Astrocyte of the spinal cord (primary cell): ENCODE measurements around the gene PDXP.

Experiments
- DNase-seq: peaks from one replicate; pipeline ENCODE4 v3.0.0; 2011; ENCODE audit warnings: low read depth, low spot score
- H3K4me3 ChIP-seq: 2 replicates; pipeline ENCODE4 v1.5.1; 2011; ENCODE audit warnings: low read depth, mild to moderate bottlenecking, low read length, moderate library complexity
- in situ Hi-C: cut with HindIII; loops from 2 replicates; pipeline ENCODE4 v1.10.0; 2017; ENCODE audit warnings: low sequenced_read_pairs
- TF ChIP-seq, protein P1 (sequence below): IDR thresholded peaks from 2 replicates; pipeline ENCODE4 v1.5.1; 2012; ENCODE audit warnings: low read depth, mild to moderate bottlenecking, low read length, inconsistent platforms

Gene PDXP

DNA sequence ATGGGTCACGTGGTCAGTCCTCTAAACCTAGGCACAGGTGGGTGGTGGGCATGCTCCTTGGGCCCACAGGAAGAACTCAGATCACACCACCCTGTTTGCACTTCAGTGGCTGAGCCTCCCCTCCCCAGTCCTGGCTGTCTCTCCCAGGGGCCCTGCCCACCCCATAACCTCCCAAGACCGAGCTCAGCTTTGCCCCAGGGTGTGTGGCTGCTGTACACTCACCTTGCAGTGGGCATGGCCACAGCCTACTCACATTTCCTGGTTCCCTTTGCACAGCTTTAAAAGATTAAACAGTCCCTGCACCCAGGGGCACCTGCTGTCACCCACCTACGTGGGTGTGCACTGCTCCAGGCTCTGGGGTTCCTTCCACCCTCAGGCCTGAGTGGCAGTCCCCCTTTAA lies 52.2 kb downstream of the PDXP start:
- no peak for DNase-seq
- in situ Hi-C loops, result no loop called here

DNA sequence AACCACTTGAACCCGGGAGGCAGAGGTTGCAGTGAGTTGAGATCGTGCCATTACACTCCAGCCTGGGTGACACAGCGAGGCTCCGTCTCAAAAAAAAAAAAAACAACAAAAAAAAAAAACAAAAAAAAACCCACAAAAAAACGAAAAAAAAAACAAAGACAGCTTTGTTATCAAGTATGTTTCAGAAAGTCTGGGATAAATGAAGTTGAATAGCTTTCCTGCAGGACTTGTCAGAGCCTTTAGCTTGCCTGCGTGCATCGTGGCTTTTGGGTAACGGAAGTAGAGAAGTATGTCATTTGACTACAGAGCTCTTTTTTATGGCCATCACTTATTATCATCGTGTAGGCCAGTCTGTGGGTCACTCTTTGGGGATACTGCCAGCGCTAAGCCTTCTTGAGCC lies 53.0 kb downstream of the PDXP start:
- no peak overlapping the region for H3K4me3 ChIP-seq
- DNase-seq, result no peak
- TF ChIP-seq, protein P1, sequence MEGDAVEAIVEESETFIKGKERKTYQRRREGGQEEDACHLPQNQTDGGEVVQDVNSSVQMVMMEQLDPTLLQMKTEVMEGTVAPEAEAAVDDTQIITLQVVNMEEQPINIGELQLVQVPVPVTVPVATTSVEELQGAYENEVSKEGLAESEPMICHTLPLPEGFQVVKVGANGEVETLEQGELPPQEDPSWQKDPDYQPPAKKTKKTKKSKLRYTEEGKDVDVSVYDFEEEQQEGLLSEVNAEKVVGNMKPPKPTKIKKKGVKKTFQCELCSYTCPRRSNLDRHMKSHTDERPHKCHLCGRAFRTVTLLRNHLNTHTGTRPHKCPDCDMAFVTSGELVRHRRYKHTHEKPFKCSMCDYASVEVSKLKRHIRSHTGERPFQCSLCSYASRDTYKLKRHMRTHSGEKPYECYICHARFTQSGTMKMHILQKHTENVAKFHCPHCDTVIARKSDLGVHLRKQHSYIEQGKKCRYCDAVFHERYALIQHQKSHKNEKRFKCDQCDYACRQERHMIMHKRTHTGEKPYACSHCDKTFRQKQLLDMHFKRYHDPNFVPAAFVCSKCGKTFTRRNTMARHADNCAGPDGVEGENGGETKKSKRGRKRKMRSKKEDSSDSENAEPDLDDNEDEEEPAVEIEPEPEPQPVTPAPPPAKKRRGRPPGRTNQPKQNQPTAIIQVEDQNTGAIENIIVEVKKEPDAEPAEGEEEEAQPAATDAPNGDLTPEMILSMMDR, result no peak
- in situ Hi-C loops, result no loop called here

More for the DNA sequence above, 52.2 kb downstream of the PDXP start:
- TF ChIP-seq, protein P1, result no peak
- no peak overlapping the region for H3K4me3 ChIP-seq

DNA sequence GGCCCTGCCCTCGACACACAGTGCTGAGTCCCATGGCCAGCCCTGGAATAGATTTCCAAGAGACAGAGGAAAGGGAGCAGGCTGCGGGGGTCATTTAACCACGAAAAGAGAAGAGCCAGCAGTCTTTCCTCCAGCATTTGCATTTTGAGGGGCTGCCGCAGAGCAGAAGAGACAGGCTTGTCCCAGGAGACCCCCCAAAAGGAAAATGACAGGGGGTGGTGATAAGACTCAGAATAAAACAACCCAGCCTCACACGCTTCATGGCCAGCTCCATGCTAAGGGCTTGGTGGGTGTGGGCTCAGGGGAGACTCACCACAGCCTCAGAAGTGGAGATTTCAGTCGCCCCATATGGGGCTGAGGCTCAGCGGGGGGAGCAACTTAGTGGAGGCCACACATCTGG lies 55.2 kb downstream of the PDXP start:
- no peak overlapping the region for H3K4me3 ChIP-seq
- in situ Hi-C loops, result no loop called here
- TF ChIP-seq, protein P1, result no peak
- no peak for DNase-seq

DNA sequence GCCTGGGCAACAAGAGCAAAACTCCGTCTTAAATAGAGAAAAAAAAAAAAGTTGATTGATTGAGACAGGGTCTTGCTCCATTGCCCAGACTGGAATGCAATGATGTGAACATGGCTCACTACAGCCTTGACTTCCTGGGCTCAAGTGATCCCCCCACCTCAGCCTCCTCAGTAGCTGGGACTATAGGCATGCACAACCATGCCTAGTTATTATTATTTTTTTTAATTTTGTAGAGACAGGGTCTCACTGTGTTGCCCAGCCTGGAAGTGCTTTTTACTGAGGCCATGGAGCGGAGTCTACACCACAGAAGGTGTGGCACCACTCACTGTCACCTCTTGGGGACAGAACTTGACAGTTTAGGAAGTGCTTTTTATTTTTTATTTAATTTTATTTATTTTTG lies 56.1 kb downstream of the PDXP start:
- TF ChIP-seq, protein P1, result no peak
- no peak overlapping the region for H3K4me3 ChIP-seq
- DNase-seq, result no peak
- in situ Hi-C loops, result no loop called here

DNA sequence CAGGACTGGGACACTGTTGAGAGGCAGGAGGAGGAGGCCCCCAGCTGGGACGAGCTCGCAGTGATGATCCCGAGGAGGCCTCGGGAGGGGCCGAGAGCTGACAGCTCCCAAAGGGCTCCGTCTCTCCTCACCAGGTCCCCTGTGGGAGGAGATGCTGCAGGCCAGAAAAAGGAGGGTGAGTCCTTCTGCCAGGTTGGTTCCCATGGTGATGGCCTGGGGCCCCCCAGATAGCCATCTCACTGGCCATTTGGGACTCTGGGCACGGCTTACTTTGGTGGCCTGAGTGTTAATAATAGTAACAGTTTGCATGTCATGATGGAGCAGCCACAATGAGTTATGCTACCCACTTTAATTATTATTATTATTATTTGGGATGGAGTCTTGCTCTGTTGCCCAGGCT lies 57.2 kb downstream of the PDXP start:
- in situ Hi-C loops, result no loop called here
- DNase-seq, result no peak
- TF ChIP-seq, protein P1, result no peak
- no peak overlapping the region for H3K4me3 ChIP-seq
